ENCODE results near the gene MBP. TPM values are rescaled to one million over a fixed set of nuclear protein-coding genes. Genes with fewer than 3 reads are reported as not detected.

MBP gene
- total RNA-seq, 1 donor: 25.8 TPM

- no peak for DNase-seq (ENCODE audit: low read depth)
- H3K4me3 ChIP-seq (ENCODE audit: low read depth, low read length): no peak overlapping the region
Measured at GRCh38 chr18:77008576-77009315, 123.8 kb downstream of the MBP start.

GRCh38 chr18:77008006-77008405 lies 124.6 kb downstream of the MBP start:
- DNase-seq (ENCODE audit: low read depth): no peak
- no peak for TF ChIP-seq CTCF (IDR thresholded peaks at IDR 0.05; ENCODE audit: insufficient read depth, low read length)
- no peak overlapping the region for H3K4me3 ChIP-seq (ENCODE audit: low read depth, low read length)

More at GRCh38 chr18:77008576-77009315, 123.8 kb downstream of the MBP start:
- no peak for TF ChIP-seq CTCF (IDR thresholded peaks at IDR 0.05; ENCODE audit: insufficient read depth, low read length)

- no peak for TF ChIP-seq CTCF (IDR thresholded peaks at IDR 0.05; ENCODE audit: insufficient read depth, low read length)
- no peak overlapping the region for H3K4me3 ChIP-seq (ENCODE audit: low read depth, low read length)
- DNase-seq (ENCODE audit: low read depth): no peak
Measured at GRCh38 chr18:77007251-77007650, 125.3 kb downstream of the MBP start.

- TF ChIP-seq CTCF (IDR thresholded peaks at IDR 0.05; ENCODE audit: insufficient read depth, low read length): no peak
- DNase-seq (ENCODE audit: low read depth): no peak
- H3K4me3 ChIP-seq (ENCODE audit: low read depth, low read length): no peak overlapping the region
Measured at GRCh38 chr18:77006305-77007175, 126.0 kb downstream of the MBP start.

GRCh38 chr18:77005651-77006195 lies 126.9 kb downstream of the MBP start:
- no peak for DNase-seq (ENCODE audit: low read depth)
- TF ChIP-seq CTCF (IDR thresholded peaks at IDR 0.05; ENCODE audit: insufficient read depth, low read length): no peak

GRCh38 chr18:77004555-77005380 lies 127.8 kb downstream of the MBP start:
- no peak for DNase-seq (ENCODE audit: low read depth)
- no peak overlapping the region for H3K4me3 ChIP-seq (ENCODE audit: low read depth, low read length)
- TF ChIP-seq CTCF (IDR thresholded peaks at IDR 0.05; ENCODE audit: insufficient read depth, low read length): no peak

More at GRCh38 chr18:77005651-77006195, 126.9 kb downstream of the MBP start:
- no peak overlapping the region for H3K4me3 ChIP-seq (ENCODE audit: low read depth, low read length)

Measured in fibroblast of the aortic adventitia (primary cell).